DLD1 (cell line): Measurements from ENCODE around the gene TMEM225B.
"Not testable (repeated sequence)": the region's sequence is repeated elsewhere in the genome, so short reads cannot be mapped to it uniquely, and the experiment has no call there.

Experiments used
- in situ Hi-C: cut with HindIII; loops from 2 replicates; pipeline ENCODE4 v1.10.0; 2017; ENCODE audit warnings: low sequenced_read_pairs

The TMEM225B gene, protein sequence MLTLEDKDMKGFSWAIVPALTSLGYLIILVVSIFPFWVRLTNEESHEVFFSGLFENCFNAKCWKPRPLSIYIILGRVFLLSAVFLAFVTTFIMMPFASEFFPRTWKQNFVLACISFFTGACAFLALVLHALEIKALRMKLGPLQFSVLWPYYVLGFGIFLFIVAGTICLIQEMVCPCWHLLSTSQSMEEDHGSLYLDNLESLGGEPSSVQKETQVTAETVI

DNA sequence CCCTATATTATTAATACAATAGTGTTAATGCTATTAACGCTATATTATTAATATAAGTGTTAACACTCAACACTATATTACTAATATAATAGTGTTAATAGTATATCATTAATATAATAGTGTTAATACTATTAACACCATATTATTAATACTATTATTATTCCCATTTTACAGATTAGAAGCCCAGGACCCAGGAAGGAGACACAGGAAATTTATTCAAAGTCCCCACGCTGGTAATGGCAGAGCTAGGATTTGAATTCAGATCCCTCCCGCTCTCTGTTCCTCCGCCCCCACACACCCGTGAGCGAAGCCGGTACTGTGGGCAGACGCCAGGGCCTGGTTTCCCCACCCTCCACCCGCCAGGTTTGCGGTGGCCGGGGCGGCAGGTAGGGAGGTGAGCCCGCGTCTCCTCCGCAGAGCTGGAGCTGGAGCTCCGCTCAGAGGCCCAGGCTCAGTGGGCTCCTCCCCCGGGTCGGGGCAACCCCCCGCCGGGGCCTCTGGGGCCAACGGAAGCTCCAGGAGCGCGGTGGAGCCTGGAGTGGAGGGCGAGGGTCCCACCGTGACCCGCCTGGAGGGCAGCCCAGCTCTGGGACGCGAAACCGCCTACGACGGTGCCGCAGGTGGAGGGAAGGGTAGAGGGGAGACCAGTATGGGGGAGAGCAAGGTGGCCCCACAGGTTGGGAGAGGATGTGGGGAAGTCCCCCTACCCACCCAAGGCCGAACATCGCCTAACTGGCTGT lies at the start of gene TMEM225B:
Gene TMEM225B (plus strand): TSS at position 506 of the 740 bp plus-strand sequence. CDS start 6,122 bp downstream, outside the sequence.
- in situ Hi-C loops: no loop called here

DNA sequence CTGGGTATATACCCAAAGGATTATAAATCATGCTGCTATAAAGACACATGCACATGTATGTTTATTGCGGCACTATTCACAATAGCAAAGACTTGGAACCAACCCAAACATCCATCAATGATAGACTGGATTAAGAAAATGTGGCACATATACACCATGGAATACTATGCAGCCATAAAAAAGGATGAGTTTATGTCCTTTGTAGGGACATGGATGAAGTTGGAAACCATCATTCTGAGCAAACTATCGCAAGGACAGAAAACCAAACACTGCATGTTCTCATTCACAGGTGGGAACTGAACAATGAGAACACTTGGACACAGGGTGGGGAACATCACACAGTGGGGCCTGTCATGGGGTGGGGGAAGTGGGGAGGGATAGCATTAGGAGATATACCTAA lies 48.5 kb upstream of the TMEM225B start:
- in situ Hi-C loops: not testable (repeated sequence)

DNA sequence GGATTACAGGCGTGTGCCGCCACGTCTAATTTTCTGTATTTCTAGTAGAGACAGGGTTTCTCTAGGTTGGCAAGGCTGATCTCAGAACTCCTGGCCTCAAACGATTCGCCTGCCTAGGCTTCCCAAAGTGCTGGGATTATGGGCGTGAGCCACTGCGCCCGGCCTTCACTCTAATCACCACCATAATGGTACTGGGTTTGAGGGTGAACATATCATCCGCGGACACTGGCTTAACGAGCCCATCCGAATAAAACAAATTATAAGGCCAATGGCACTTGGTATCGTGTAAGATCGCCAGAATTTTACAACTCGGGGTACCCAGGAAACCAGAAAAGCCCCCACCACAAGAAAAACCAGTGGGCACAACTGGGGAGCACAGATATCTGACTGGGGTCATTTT lies 46.7 kb upstream of the TMEM225B start:
- in situ Hi-C loops: no loop called here

DNA sequence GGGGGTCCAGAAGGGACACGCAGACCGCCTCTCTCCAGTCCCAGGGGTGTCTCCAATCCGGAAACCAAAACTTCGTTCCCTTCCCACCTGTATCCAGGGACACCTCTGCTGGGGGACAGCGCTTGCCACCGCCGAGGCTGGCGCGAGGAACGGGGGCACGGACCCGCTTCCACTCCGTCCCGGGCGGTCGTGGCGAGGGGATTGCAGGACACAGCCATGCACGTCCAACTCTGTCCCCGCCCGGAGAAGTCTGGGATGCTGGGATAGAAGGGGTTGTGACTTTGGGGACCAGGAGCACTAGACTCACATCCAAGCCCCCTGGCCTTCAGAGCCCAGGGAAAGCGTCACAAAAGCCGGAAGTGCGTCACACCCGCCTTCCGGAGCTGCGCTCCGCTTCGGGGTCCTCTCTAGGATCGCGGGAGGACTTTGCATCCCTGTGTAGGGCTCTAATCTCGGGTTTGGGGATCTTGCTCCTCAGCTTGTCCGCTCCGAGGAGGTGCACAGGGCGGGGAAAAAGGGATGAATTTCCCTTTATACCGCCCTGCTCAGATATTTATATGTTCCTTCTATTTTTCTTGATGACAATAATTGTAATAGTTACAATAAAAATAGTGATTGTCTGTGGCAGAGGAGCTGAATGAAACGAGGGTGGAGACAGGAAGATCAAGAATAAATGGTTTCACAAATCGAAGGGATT lies 46.2 kb upstream of the TMEM225B start, which contains the start of gene FAM200A:
Gene FAM200A (minus strand): TSS at position 348 of the 697 bp plus-strand sequence. CDS start 3,707 bp downstream, outside the sequence.
- in situ Hi-C loops: no loop called here

DNA sequence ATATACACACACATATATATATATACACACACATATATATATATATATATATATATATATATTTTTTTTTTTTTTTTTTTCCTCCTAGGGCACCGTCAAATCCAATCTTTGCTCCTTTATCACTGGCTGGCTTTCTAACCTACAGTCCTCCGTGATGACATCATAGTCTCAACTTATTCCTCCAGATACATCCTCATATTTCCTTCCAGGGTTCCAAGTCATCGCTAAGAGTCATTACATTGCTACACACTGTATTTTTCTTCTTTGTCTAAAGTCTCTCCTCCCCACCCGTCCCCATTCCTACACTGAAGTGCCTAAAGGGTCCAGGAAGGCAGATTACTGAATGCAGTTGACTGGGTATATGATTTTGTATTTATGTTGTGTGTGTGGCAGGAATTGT lies 45.0 kb upstream of the TMEM225B start:
- in situ Hi-C loops: no loop called here

DNA sequence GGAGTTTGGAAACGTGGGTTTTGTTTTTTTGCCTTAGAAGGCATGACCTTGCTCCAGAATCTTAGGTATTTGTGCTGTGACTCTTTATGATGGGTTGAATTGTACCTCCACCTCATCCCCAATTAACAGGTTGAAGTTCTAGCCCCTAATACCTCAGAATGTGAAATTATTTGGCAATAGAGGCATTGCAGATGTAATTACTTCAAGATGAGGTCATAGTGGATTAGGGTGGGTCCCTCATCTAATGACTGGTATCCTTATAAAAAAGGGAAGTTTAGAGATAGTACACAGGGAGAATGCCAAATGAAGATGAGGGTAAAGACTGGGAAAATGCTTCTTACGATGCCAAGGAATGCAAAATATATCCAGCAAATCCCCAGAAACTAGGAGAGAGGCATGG lies 43.1 kb upstream of the TMEM225B start:
- in situ Hi-C loops: no loop called here

DNA sequence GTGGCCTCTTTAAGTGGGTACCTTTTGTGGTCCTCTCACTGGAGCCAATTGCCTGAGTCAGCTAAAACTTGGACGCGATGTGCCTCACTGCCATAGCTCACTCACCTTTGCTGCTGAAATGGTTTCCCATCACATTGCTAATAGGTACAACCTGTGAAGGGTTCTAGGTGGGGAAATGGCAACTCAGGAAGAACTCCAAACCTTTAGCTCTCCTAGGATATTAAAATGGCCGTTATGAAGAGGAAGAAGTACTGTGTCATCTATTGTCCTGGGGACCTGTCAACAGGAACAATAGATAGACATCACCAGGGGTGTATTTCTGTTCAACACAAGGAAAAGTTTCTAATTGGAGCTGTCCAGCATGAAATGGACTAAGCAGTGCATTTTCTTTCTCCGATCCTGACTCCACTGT lies 40.9 kb upstream of the TMEM225B start:
- in situ Hi-C loops: no loop called here

DNA sequence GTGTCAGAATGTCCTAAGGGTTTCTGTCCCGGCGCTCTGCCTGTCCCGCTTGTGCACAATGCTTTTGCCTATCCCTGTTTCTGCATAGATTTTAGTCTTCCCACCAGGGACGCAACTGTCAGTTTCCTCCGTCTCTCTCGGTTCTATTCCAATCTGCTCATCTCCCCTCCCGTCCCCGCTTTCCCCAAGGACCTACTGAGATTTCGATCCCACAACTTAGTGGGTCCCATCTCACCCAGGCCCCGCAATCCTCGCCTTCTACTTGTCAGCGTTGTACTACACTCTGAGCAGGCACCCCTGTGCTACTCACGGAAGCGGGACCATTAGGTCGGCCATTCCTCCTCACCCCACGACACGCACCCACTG lies 40.1 kb upstream of the TMEM225B start:
- in situ Hi-C loops: no loop called here

DNA sequence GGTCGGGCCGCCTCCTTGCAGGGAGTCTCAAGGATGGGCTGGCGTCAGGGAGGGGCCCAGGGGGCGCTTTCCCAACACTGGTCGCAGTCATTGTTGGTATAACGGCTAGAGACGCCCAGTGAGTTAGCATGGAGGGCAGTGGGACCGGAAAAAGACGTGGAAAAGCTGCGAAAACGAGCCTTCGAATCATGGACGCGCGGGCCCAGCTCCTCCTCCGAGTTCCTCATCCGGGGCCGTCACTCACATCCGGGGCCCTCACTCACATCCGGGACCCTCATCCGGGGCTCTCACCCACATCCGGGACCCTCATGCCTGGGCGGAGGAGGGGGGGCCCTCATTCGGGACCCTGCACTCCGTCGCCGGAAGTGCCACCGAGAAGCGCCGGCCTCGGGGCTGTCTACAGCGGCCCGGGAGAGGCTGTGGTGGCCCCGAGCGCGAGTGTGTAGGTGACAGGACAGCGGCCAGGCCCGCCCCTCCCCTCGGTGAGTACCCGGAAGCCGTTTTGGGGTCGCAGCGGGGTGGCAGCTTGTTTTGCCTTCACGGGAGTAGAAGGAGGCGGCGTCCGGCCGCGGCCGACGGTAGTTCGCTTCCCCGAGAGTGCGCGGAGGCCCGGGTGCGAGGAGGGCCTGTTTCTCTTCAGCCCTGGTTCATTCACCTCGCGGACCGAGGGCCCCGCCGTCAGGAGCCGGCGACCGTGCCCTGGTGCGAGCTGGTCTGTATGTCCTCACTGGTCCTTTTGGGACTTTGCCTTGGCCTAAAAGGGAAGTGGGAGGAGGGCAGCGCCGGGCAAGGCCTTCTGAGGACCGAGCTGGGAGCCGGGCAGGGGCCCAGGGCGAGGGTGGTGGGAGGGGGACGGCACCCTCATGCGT lies 39.5 kb upstream of the TMEM225B start, which contains the start of gene ZNF655:
Gene ZNF655 (plus strand): TSS at position 337 of the 869 bp plus-strand sequence. CDS start 1,918 bp downstream, outside the sequence.
- in situ Hi-C loops: no loop called here

DNA sequence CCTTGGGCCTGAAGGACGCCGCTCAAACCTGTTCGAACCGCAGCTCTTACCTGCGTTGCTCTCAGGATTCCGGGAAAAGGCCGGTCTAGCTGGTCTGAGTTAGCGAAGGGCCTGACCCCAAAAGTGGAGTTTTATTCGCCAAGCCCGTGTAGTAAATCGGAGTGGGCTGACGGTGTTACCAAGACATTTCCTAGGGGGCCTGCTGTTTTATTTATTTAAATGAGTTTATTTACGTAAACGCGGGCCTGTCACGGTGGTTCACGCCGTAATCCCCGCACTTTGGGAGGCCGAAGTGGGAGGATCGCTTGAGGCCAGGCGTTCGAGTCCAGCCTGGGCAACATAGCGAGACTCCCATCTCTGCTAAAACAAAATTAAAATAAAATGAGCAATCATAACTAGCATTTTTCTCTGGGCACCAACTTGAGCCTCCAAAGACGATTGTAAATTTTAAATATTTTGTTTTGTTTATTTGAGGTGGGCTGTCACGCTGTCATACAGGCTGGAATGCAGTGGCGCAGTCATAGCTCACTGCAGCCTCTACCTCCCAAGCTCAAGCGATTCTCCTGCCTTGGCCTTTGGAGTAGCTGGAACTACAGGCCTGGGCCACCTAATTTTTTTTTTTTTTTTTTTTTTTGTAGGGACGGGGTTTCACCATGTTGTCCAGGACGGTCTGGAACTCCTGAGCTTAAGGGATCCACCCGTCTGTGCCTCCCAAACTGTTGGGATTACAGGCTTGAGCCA lies 38.7 kb upstream of the TMEM225B start:
- in situ Hi-C loops: no loop called here

DNA sequence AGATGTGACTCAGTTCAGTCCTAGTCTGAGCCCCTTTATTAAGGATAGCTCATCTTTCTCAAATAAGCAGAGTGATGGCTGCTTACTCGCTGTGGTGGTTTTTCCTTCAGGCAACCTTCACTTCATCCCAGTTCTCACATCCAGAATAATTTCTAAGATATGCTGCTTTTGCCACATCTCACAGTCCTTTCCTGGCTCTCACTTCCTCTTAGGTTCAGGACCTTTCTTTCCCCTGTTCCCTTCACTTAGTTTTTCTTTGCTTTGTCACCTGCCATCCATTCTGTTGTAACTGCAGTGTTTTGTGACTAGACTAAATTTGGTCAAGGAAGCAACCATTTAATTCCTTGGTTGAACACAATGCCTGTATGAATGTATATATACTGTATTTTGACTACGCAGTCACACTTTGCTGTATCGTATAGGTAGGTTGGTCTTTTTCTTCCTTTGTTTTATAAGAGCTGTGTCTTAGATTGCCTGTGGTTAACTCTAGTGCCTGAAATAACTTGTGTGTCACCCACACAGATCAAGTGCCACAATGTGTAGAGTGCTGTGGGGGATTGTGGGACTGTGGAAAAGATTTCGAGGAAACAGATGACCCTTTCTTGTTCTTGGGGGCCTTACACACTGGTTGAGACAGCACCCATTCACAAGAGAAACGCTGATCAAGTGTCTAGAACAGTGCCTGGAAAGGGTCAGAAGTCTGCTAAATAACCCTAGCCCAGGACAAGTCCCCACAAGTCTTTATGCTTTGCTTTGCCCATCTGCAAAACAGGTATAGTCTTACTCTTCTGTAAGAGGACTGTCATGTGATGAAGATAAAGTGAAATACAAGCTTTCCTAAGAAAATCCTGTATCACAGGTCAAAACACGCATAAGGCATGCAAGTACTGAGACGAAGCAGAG lies 37.0 kb upstream of the TMEM225B start:
- in situ Hi-C loops: no loop called here

DNA sequence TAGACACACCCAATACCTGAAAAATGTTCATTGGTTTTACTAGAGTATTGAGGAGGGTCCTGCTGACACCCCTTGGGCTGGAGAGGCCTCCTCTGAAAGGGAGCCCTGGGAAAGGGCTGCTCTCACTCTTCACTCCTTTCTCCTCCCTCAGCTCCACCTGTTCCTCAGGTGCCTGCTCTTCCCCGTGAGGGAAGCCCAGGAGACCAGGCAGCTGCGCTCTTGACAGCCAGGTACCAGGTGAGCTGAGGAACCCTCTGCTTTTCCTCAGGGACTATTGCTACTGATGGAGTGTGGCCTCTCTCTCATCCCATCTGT lies 36.4 kb upstream of the TMEM225B start:
- in situ Hi-C loops: no loop called here

DNA sequence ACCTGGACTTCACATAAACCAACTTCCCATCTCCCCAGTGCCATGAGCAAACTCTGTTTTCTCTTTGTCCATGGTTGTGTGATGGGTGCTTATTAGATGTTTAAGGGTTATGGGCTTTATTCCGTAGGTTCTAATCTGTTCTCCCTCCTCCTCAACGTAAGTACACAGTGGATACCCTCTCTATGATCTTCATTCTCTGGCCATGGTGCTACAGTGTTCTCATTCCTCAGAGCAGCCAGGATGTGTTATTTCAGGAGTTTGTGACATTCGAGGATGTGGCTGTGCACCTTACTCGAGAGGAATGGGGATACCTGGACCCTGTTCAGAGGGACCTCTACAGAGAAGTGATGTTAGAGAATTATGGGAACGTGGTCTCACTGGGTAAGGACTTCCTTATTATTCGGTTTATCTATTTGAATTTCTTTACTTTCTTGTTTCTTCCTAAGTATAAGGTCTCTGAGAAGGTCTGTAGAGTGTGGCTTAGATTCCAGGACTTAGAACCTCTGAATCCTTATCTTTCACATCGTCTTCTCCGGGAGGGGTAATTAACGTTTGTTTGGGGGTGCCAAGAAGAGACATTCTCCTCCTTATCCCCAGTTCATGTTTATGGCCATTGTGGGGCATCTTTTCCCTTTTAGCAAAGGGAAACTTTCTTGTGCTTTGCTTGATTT lies 35.8 kb upstream of the TMEM225B start:
- in situ Hi-C loops: no loop called here

DNA sequence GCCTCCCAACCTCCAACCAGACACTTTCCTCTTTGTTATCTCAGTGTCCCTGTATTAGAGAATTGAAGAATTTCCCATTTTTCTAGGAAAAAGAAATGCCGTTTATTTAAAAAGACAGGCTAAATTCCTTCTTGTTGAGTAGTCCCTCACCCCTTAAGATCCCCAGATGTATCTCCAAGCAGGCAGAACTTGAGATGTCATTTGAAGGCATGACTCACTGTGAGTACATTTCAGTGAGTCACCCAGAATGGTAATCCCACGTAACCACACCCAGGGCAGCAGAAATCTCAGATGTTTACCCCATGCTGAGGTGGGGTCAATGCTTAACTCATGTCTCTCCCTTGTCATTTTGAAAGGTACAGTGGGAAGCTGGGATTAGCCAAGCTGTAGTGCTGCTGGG lies 35.2 kb upstream of the TMEM225B start:
- in situ Hi-C loops: no loop called here

DNA sequence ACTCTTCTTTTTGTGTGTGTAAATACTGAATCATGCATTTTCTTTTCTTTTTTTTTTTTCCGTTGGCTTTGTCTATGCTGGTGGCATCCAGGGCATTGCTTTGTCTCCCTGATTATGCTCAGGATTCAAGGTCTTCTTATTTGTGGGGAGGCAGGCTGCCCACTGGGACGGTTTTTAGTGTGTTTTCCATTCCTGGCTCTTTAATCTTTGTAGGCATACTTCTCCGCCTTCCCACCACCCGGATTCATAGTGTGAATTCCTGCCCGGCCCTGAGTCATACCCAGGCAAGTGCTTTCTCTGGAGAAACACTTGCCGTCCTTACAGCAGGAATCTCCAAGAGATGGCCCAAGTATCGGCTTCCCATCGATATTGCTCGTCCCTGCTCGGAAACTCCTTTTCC lies 34.4 kb upstream of the TMEM225B start:
- in situ Hi-C loops: no loop called here

DNA sequence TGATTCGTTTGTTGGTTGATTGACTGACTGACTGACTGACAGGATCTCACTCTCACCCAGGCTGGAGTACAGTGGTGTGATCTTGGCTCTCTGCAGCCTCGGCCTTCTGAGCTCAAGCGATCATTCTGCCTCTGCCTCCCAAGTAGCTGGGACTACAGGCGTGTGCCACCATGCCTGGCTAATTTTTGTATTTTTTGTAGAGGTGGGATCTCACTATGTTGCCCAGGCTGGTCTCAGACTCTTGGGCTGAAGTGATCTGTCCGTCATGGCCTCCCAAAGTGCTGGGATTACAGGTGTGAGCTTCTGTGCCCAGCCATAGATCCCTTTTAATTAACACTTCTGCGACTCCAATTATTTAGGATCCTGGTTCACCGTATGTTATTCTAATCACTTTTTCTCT lies 29.3 kb upstream of the TMEM225B start:
- in situ Hi-C loops: not testable (repeated sequence)

DNA sequence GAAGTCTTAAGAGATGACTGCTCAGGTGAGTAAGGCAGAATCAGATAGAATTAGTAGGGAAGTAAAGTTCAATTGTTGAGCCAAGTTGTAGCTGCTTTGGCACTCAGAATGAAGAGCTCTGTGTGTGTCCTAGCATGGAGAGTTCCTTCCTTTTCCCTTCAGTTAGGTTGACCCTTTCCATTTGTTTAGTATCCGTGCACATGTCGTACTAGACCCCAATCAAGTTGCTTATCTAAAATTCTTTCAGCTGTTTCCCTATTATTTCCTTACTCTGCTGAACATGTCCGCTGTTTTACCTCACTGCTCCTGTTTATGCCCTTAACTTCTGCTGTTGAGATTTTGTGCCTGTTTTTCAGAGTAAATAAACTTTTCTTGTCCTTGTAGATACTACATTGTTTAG lies 26.3 kb upstream of the TMEM225B start:
- in situ Hi-C loops: no loop called here

DNA sequence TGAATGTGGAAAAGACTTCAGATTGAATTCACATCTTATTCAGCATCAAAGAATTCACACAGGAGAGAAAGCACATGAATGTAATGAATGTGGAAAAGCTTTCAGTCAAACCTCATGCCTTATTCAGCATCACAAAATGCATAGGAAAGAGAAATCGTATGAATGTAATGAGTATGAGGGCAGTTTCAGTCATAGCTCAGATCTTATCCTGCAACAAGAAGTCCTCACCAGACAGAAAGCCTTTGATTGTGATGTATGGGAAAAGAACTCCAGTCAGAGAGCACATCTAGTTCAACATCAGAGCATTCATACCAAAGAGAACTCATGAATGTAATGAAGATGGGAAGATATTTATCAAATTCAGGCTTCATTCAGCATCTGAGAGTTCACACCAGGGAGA lies 24.8 kb upstream of the TMEM225B start:
- in situ Hi-C loops: no loop called here

DNA sequence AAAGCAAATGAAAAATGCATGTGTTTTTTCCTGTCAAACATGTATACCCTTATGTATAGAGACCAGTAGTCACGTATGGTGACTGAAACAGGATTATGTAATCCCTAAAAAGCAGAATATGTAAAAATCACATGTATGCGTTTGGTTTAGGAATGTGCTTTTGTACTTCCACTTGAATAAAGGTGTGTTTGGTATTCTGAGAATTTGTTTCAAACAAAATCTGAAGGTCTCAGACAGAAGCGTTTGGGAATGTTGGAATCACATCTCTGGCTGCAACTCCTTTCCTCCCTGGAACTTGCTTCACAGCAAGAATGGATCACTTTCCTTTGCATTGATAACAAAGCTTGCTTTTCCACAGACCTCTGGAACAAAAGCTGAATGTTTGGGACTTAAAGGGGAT lies 21.8 kb upstream of the TMEM225B start:
- in situ Hi-C loops: no loop called here
